CD8-positive, alpha-beta memory T cell (primary cell): ENCODE data around the gene HIVEP2. TPM values are rescaled to one million over a fixed set of nuclear protein-coding genes. Genes with fewer than 3 reads are reported as not detected.

Experiments
- CTCF ChIA-PET: fragments of 350-600 bp; sonication (Branson Sonifier 250); formaldehyde crosslinking; loops from one replicate; lab custom pipeline; 2021; ENCODE audit warnings: antibody characterized with exemption; lab: Charles Lee
- POLR2A ChIA-PET: fragments of 350-600 bp; sonication (Branson Sonifier 250); formaldehyde crosslinking; loops from one replicate; lab custom pipeline; 2021; ENCODE audit warnings: antibody characterized with exemption; lab: Charles Lee
- DNase-seq, 5 donors: peaks; one replicate each; pipeline versions ENCODE4 v3.0.0 to v3.0.0-alpha.2; 2020 to 2022; ENCODE audit warnings: mixed read lengths in 1 of 5
- H3K27ac ChIP-seq: one replicate; pipeline ENCODE4 v1.7.0; 2013; ENCODE audit warnings: low read depth, mild to moderate bottlenecking, low read length, moderate library complexity
- H3K27me3 ChIP-seq: 2 replicates; pipeline ENCODE4 v1.7.0; 2013; ENCODE audit warnings: low read length, mild to moderate bottlenecking; ENCODE audit not compliant: insufficient read depth, poor library complexity, severe bottlenecking
- H3K36me3 ChIP-seq: 2 replicates; pipeline ENCODE4 v1.7.0; 2013; ENCODE audit warnings: mild to moderate bottlenecking, low read length, moderate library complexity; ENCODE audit not compliant: insufficient read depth
- H3K4me1 ChIP-seq: 2 replicates; pipeline ENCODE4 v1.7.0; 2013; ENCODE audit warnings: mild to moderate bottlenecking, low read length, moderate library complexity; ENCODE audit not compliant: insufficient read depth
- H3K4me3 ChIP-seq: 2 replicates; pipeline ENCODE4 v1.7.0; 2013; ENCODE audit warnings: mild to moderate bottlenecking, low read length
- H3K9me3 ChIP-seq: 2 replicates; pipeline ENCODE4 v1.7.0; 2013; ENCODE audit warnings: mild to moderate bottlenecking, low read length
- H3K27ac Mint-ChIP-seq, 8 donors: one replicate each; pipeline ENCODE4 v1.8.0; 2020 to 2021; ENCODE audit warnings: mixed read lengths in 8 of 8, mild to moderate bottlenecking in 6 of 8, inconsistent platforms in 3 of 8, moderate library complexity in 3 of 8
- H3K27me3 Mint-ChIP-seq, 2 donors: one replicate each; pipeline ENCODE4 v1.8.0; 2020 to 2021; ENCODE audit warnings: mixed read lengths in 2 of 2, mild to moderate bottlenecking in 1 of 2, moderate library complexity in 1 of 2
- H3K36me3 Mint-ChIP-seq, 3 donors: one replicate each; pipeline ENCODE4 v1.8.0; 2020 to 2021; ENCODE audit warnings: mixed read lengths in 3 of 3, inconsistent platforms in 1 of 3, mild to moderate bottlenecking in 1 of 3
- H3K4me1 Mint-ChIP-seq, 3 donors: one replicate each; pipeline ENCODE4 v1.8.0; 2020 to 2021; ENCODE audit warnings: mixed read lengths in 3 of 3, inconsistent platforms in 1 of 3, mild to moderate bottlenecking in 1 of 3
- H3K4me3 Mint-ChIP-seq, 7 donors: one replicate each; pipeline ENCODE4 v1.8.0; 2020 to 2021; ENCODE audit warnings: mixed read lengths in 7 of 7, mild to moderate bottlenecking in 6 of 7, moderate library complexity in 4 of 7, inconsistent platforms in 2 of 7
- H3K9me3 Mint-ChIP-seq, 5 donors: one replicate each; pipeline ENCODE4 v1.8.0; 2020 to 2022; ENCODE audit warnings: mixed read lengths in 5 of 5, mild to moderate bottlenecking in 3 of 5, moderate library complexity in 2 of 5, inconsistent platforms in 1 of 5
- polyA plus RNA-seq: library from polyadenylated mRNA; unstranded; fragments of 300-500 nt; fragmentation: Illumina TruSeq; gene quantifications from one replicate; pipeline ENCODE4 v1.2.3, GENCODE V29; 2021
- total RNA-seq, 2 experiments: library from RNA; stranded (reverse); gene quantifications; one replicate each; pipeline ENCODE4 v1.2.3, GENCODE V29; 2021

The HIVEP2 gene
- total and polyA plus RNA-seq, 3 experiments from 2014 or later: 15.4 to 37.2 (median 37.1) TPM

- Mint-ChIP-seq H3K27ac (peak overlapping the region; percentile 64 to 95 (median 87)), H3K9me3 (no peaks in the 10 kb centered on the region), H3K36me3 (peaks cover 0 to 3% (median 0%) of the 10 kb centered on the region in 3 donors), H3K4me1 (peaks cover 88 to 100% (median 99%) of the 10 kb centered on the region in 3 donors), H3K4me3 (peak overlapping the region in 5 of 7 donors; percentile 23 to 63 (median 36)), H3K27me3 (no peaks in the 10 kb centered on the region)
- Histone ChIP-seq H3K9me3 (no peaks in the 10 kb centered on the region), H3K27ac (no peak overlapping the region), H3K4me1 (peaks cover 82% of the 10 kb centered on the region), H3K36me3 (no peaks in the 10 kb centered on the region), H3K4me3 (no peak overlapping the region), H3K27me3 (no peaks in the 10 kb centered on the region)
- CTCF ChIA-PET: no interaction called here
- DNase-seq: no peak
- POLR2A ChIA-PET: no interaction called here
These were observed 57.5 kb downstream of the HIVEP2 start for GRCh38 chr6:142887517-142887916.

DNA sequence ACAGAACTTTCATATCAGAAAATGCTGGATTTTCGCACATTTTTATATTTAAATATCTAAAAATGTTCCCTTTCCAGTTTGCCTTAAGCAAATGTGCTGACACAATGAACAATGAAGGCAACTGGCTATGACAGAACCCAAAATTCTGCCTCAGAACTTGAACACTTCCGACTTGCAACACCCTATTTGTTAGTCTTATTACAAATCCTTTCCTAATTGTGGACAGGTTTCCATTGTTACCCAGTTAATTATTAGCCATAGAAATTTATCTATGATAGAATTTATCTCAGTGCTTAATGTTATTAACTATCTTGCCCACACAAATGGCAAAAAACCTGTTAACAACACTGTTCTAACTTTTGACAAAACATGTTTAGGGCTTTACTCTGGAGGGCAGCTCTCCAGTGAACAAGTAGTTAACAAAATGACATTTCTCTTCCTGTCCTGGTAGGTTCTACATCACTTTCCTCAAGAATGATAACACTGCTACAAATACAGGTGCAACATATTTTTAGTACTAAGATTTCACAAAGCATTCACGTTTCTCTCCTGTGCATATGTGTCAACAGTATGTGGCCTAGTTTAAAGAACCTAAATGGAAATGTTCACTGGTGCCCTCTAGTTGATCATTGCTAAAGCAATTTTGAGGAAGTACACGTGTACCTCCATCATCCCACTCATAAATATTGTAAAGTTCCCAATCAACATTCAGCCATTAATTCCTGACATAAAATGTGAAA is 58.4 kb downstream of the HIVEP2 start:
- Mint-ChIP-seq H3K4me3 (peak overlapping the region; percentile 0 to 60 (median 39)), H3K27ac (peak overlapping the region; percentile 22 to 100 (median 86)), H3K27me3 (no peaks in the 10 kb centered on the region), H3K4me1 (peaks cover 85 to 98% (median 98%) of the 10 kb centered on the region in 3 donors), H3K9me3 (no peaks in the 10 kb centered on the region), H3K36me3 (peaks cover 0 to 4% (median 0%) of the 10 kb centered on the region in 3 donors)
- CTCF ChIA-PET: interaction anchor here (1.2 to 1.5 kb wide), 6 partner anchors 14 to 194 kb away, joined by 3 to 6 read pairs (median 4); no protein-coding TSS in a partner anchor
- POLR2A ChIA-PET: interaction anchor here (0.9 kb wide), 2 partner anchors 20 to 57 kb away, joined by 3 to 4 read pairs; no protein-coding TSS in a partner anchor
- Histone ChIP-seq H3K27ac (no peak overlapping the region), H3K27me3 (no peaks in the 10 kb centered on the region), H3K9me3 (no peaks in the 10 kb centered on the region), H3K4me1 (peaks cover 79% of the 10 kb centered on the region), H3K4me3 (no peak overlapping the region), H3K36me3 (no peaks in the 10 kb centered on the region)
- peak in 2 of 5 donors; percentile 44 to 55 for DNase-seq

DNA sequence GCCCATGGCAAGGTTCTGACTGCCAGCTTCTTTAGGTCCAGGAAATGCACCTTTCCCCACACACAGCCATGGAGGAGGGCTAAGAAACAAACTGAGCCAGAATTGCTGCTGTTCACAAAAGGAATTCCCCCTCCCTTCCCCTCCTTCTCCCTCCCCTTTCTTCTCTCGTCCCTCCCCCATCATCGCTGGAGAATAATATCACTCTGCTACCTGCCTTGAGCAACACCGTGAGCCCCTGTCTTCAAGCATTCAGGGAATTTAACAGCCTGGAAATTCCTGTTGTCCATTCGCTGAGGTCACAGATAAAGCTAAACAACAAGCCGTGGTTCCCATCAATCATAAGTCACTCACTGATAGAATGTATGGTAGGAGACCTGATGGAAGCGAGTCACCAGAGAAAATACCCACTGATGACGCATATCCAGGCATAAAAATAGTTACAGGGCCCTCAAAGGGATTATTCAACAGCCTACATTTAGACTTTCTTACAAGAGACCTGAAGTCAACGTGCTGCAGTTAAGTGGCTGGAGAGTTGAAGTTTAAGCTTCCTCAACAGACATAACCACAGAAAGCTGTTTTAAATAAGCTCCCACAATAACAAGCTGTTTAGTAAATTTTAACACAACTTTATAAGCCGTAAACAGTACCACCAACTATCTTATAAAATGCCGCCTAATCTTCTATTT is 59.7 kb downstream of the HIVEP2 start:
- peaks cover 86 to 99% (median 97%) of the 10 kb centered on the region in 3 donors for H3K4me1 Mint-ChIP-seq
- Histone ChIP-seq H3K4me3 (peak overlapping the region; percentile 59), H3K4me1 (peaks cover 78% of the 10 kb centered on the region), H3K36me3 (no peaks in the 10 kb centered on the region), H3K27ac (peak overlapping the region; percentile 55), H3K9me3 (no peaks in the 10 kb centered on the region), H3K27me3 (no peaks in the 10 kb centered on the region)
- H3K9me3 Mint-ChIP-seq: no peaks in the 10 kb centered on the region
- peak overlapping the region; percentile 87 to 100 (median 99) for H3K27ac Mint-ChIP-seq
- H3K27me3 Mint-ChIP-seq: no peaks in the 10 kb centered on the region
- ChIA-PET POLR2A (interaction anchor here (0.6 to 2.1 kb wide), 12 partner anchors 10 to 98 kb away, joined by 3 to 17 read pairs (median 4); no protein-coding TSS in a partner anchor), CTCF (interaction anchor here (0.8 to 1.6 kb wide), 13 partner anchors 13 to 193 kb away, joined by 3 to 11 read pairs (median 3); no protein-coding TSS in a partner anchor)
- H3K4me3 Mint-ChIP-seq: peak overlapping the region; percentile 67 to 96 (median 87)
- peaks cover 0 to 6% (median 0%) of the 10 kb centered on the region in 3 donors for H3K36me3 Mint-ChIP-seq
- DNase-seq: peak; percentile 14 to 84 (median 62)

DNA sequence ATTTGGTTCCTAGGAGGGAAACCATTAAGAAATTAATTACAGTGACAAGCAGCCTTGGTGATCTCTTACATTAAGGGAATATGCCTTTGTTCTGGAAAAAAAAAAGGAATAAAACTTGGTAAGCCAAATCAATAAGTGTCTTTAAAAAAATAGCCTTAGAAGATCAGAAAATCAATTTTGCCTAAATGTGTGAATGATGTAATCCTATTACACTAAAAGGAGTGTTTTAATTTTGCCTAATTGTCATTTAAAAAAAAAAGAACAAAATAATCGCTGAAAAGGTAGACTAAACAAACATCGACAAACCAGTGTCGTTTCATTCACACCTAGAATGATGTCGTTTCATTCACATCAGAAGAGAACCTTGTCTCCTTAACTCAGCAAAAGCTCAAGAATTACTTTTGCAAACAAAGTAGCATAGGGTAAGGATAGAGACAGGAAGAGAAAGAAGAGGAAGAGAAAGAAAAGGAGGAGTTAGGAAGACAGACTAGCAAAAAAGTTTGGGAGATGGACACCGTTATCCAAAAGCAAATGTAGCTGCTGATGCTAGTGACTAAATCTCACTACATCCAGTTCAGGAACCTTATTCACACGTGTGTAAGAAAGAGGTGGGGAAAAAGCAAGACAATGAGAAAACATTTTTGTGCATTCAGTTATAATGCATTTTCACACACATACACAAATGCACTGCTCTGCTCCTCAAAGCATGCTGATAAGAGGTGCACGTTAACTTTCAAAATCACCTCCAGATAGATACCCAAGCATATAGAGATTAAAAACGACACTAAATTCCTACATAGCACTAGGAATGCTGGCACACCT is 60.6 kb downstream of the HIVEP2 start:
- Histone ChIP-seq H3K9me3 (no peaks in the 10 kb centered on the region), H3K4me3 (peak overlapping the region; percentile 59), H3K36me3 (no peaks in the 10 kb centered on the region), H3K4me1 (peaks cover 77% of the 10 kb centered on the region), H3K27me3 (no peaks in the 10 kb centered on the region), H3K27ac (peak overlapping the region; percentile 55)
- Mint-ChIP-seq H3K9me3 (no peaks in the 10 kb centered on the region), H3K27ac (peak overlapping the region; percentile 87 to 100 (median 99)), H3K4me1 (peaks cover 89 to 99% (median 97%) of the 10 kb centered on the region in 3 donors), H3K36me3 (peaks cover 0 to 14% (median 4%) of the 10 kb centered on the region in 3 donors), H3K4me3 (peak overlapping the region; percentile 67 to 96 (median 87)), H3K27me3 (no peaks in the 10 kb centered on the region)
- ChIA-PET POLR2A (interaction anchor here (0.7 to 2.1 kb wide), 7 partner anchors 9 to 65 kb away, joined by 3 to 7 read pairs (median 4); no protein-coding TSS in a partner anchor), CTCF (interaction anchor here (0.8 to 2.7 kb wide), 8 partner anchors 12 to 59 kb away, joined by 3 to 12 read pairs (median 4); no protein-coding TSS in a partner anchor)
- DNase-seq: no peak

- Mint-ChIP-seq H3K4me3 (peak overlapping the region in 4 of 7 donors; percentile 1 to 33 (median 3)), H3K4me1 (peaks cover 89 to 98% (median 97%) of the 10 kb centered on the region in 3 donors), H3K27ac (peak overlapping the region in 7 of 8 donors; percentile 5 to 78 (median 29)), H3K27me3 (no peaks in the 10 kb centered on the region), H3K36me3 (peaks cover 0 to 17% (median 4%) of the 10 kb centered on the region in 3 donors), H3K9me3 (no peaks in the 10 kb centered on the region)
- ChIA-PET POLR2A (interaction anchor here (1.2 to 1.5 kb wide), 3 partner anchors 25 to 75 kb away, joined by 3 to 4 read pairs (median 3); no protein-coding TSS in a partner anchor), CTCF (interaction anchor here (0.8 to 2.7 kb wide), 8 partner anchors 9 to 190 kb away, joined by 3 to 12 read pairs (median 4); no protein-coding TSS in a partner anchor)
- Histone ChIP-seq H3K4me1 (peaks cover 74% of the 10 kb centered on the region), H3K9me3 (no peaks in the 10 kb centered on the region), H3K27ac (no peak overlapping the region), H3K4me3 (no peak overlapping the region), H3K27me3 (no peaks in the 10 kb centered on the region), H3K36me3 (no peaks in the 10 kb centered on the region)
- no peak for DNase-seq
These were observed 62.0 kb downstream of the HIVEP2 start for GRCh38 chr6:142883011-142883410.

DNA sequence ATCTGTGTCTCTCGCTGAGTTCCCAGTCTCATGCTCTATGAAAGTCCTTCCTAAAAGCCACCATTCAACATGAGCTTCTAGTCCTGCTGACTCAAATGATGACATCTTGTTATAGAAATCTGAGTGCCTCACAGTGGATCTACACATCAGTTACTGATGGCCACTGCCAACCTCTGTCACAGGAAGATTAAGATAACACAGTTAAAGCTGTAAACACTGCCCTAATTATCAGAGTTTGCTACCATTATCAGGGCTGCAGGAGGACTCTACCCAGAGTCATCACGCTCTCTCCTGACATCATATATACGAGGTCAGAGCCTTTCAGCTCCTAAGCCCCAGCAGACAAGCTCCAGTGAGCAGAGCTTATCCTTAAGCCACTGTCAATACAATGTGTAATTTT is 63.2 kb downstream of the HIVEP2 start:
- H3K4me3 ChIP-seq: no peak overlapping the region
- peak overlapping the region in 1 of 7 donors; percentile 16 for H3K4me3 Mint-ChIP-seq
- H3K27ac ChIP-seq: no peak overlapping the region

GRCh38 chr6:142881290-142881689 is 63.7 kb downstream of the HIVEP2 start:
- H3K36me3 Mint-ChIP-seq: peaks cover 0 to 23% (median 8%) of the 10 kb centered on the region in 3 donors
- H3K36me3 ChIP-seq: no peaks in the 10 kb centered on the region
- peaks cover 69% of the 10 kb centered on the region for H3K4me1 ChIP-seq
- no peaks in the 10 kb centered on the region for H3K9me3 ChIP-seq
- no peak overlapping the region for H3K4me3 Mint-ChIP-seq
- POLR2A ChIA-PET: no interaction called here
- no peaks in the 10 kb centered on the region for H3K9me3 Mint-ChIP-seq
- peak overlapping the region in 5 of 8 donors; percentile 6 to 85 (median 47) for H3K27ac Mint-ChIP-seq
- no peaks in the 10 kb centered on the region for H3K27me3 Mint-ChIP-seq
- CTCF ChIA-PET: interaction anchor here (1.3 to 1.8 kb wide), 5 partner anchors 9 to 134 kb away, joined by 4 to 6 read pairs (median 6); no protein-coding TSS in a partner anchor
- H3K27ac ChIP-seq: no peak overlapping the region
- no peak for DNase-seq
- H3K27me3 ChIP-seq: no peaks in the 10 kb centered on the region
- peaks cover 85 to 97% (median 94%) of the 10 kb centered on the region in 3 donors for H3K4me1 Mint-ChIP-seq
- no peak overlapping the region for H3K4me3 ChIP-seq

More for the DNA sequence above, 63.2 kb downstream of the HIVEP2 start:
- Histone ChIP-seq H3K4me1 (peaks cover 71% of the 10 kb centered on the region), H3K36me3 (no peaks in the 10 kb centered on the region), H3K9me3 (no peaks in the 10 kb centered on the region), H3K27me3 (no peaks in the 10 kb centered on the region)
- no peak for DNase-seq
- ChIA-PET POLR2A (interaction anchor here (0.9 to 1.5 kb wide), 2 partner anchors 8 to 24 kb away, joined by 3 to 4 read pairs; no protein-coding TSS in a partner anchor), CTCF (interaction anchor here (0.7 to 2.7 kb wide), 6 partner anchors 9 to 135 kb away, joined by 3 to 12 read pairs (median 6); no protein-coding TSS in a partner anchor)
- Mint-ChIP-seq H3K36me3 (peaks cover 0 to 22% (median 7%) of the 10 kb centered on the region in 3 donors), H3K27me3 (no peaks in the 10 kb centered on the region), H3K4me1 (peaks cover 86 to 97% (median 96%) of the 10 kb centered on the region in 3 donors), H3K27ac (peak overlapping the region in 7 of 8 donors; percentile 6 to 85 (median 56)), H3K9me3 (no peaks in the 10 kb centered on the region)
